GM21825 (cell line): ENCODE results near the gene VEZT.

Experiments used
- ATAC-seq: cut with Tn5 transposase; IDR thresholded peaks from one replicate; pipeline ENCODE4 v1.9.1; 2021; ENCODE audit warnings: mild to moderate bottlenecking, moderate library complexity; ENCODE audit not compliant: unreplicated experiment

The VEZT gene

GRCh38 chr12:95248604-95249360, 31.2 kb downstream of the VEZT start:
- no peak for ATAC-seq

- no peak for ATAC-seq
Observed at GRCh38 chr12:95253386-95253785, 35.8 kb downstream of the VEZT start.

GRCh38 chr12:95257541-95257940, 39.9 kb downstream of the VEZT start:
- ATAC-seq, result no peak

- no peak for ATAC-seq
Observed at GRCh38 chr12:95258151-95258550, 40.5 kb downstream of the VEZT start.

GRCh38 chr12:95258803-95259202, 41.2 kb downstream of the VEZT start:
- no peak for ATAC-seq

- no peak for ATAC-seq
Observed at GRCh38 chr12:95259368-95259767, 41.8 kb downstream of the VEZT start.

- no peak for ATAC-seq
Observed at GRCh38 chr12:95261109-95261508, 43.5 kb downstream of the VEZT start.

- no peak for ATAC-seq
Observed at GRCh38 chr12:95262808-95263207, 45.2 kb downstream of the VEZT start.

GRCh38 chr12:95265765-95266164, 48.2 kb downstream of the VEZT start:
- ATAC-seq, result no peak

GRCh38 chr12:95266254-95266653, 48.6 kb downstream of the VEZT start:
- no peak for ATAC-seq

- ATAC-seq, result no peak
Observed at GRCh38 chr12:95269892-95270291, 52.3 kb downstream of the VEZT start.

- ATAC-seq, result no peak
Observed at GRCh38 chr12:95271465-95271864, 53.9 kb downstream of the VEZT start.

GRCh38 chr12:95277139-95277538, 59.5 kb downstream of the VEZT start:
- no peak for ATAC-seq

GRCh38 chr12:95279856-95280255, 62.2 kb downstream of the VEZT start:
- ATAC-seq, result no peak

GRCh38 chr12:95282266-95282665, 64.7 kb downstream of the VEZT start:
- no peak for ATAC-seq

GRCh38 chr12:95283371-95283770, 65.8 kb downstream of the VEZT start:
- no peak for ATAC-seq

GRCh38 chr12:95286713-95287112, 69.1 kb downstream of the VEZT start:
- no peak for ATAC-seq

GRCh38 chr12:95291501-95291900, 73.9 kb downstream of the VEZT start:
- no peak for ATAC-seq

- ATAC-seq, result no peak
Observed at GRCh38 chr12:95298916-95299315, 81.3 kb downstream of the VEZT start.

- no peak for ATAC-seq
Observed at GRCh38 chr12:95300286-95300685, 82.7 kb downstream of the VEZT start.

GRCh38 chr12:95303476-95303875, 85.9 kb downstream of the VEZT start:
- no peak for ATAC-seq

- ATAC-seq, result no peak
Observed at GRCh38 chr12:95304673-95305198, 87.1 kb downstream of the VEZT start.

- ATAC-seq, result no peak
Observed at GRCh38 chr12:95312656-95313055, 95.0 kb downstream of the VEZT start.
